Parathyroid adenoma (tissue), 2 donors: ENCODE data around the gene CLPTM1.

Experiments
- H2AFZ ChIP-seq: fragments of 300-600 bp; sonication (generic); one replicate; pipeline ENCODE4 v1.7.0; 2017; ENCODE audit warnings: antibody characterized with exemption, mild to moderate bottlenecking
- H3K27ac ChIP-seq: fragments of 300-600 bp; sonication (generic); one replicate; pipeline ENCODE4 v1.7.0; 2017
- H3K27me3 ChIP-seq: fragments of 300-600 bp; sonication (generic); one replicate; pipeline ENCODE4 v1.7.0; 2017; ENCODE audit warnings: low read length; ENCODE audit not compliant: control insufficient read depth, insufficient read depth
- H3K36me3 ChIP-seq: fragments of 300-600 bp; sonication (generic); one replicate; pipeline ENCODE4 v1.7.0; 2017; ENCODE audit warnings: low read length; ENCODE audit not compliant: control insufficient read depth, insufficient read depth
- H3K4me1 ChIP-seq: fragments of 300-600 bp; sonication (generic); one replicate; pipeline ENCODE4 v1.7.0; 2017; ENCODE audit warnings: control low read depth
- H3K4me2 ChIP-seq: fragments of 300-600 bp; sonication (generic); one replicate; pipeline ENCODE4 v1.7.0; 2017; ENCODE audit warnings: low read length
- H3K4me3 ChIP-seq: fragments of 300-600 bp; sonication (generic); one replicate; pipeline ENCODE4 v1.7.0; 2017; ENCODE audit warnings: low read depth, low read length
- H3K79me2 ChIP-seq: fragments of 300-600 bp; sonication (generic); one replicate; pipeline ENCODE4 v1.7.0; 2017; ENCODE audit warnings: control low read depth
- H3K9ac ChIP-seq: fragments of 300-600 bp; sonication (generic); one replicate; pipeline ENCODE4 v1.7.0; 2017; ENCODE audit warnings: mild to moderate bottlenecking
- H3K9me3 ChIP-seq: fragments of 300-600 bp; sonication (generic); one replicate; pipeline ENCODE4 v1.7.0; 2017; ENCODE audit warnings: low read length; ENCODE audit not compliant: control insufficient read depth
- CTCF ChIP-seq: fragments of 300-600 bp; sonication (generic); IDR thresholded peaks from one replicate; pipeline ENCODE4 v1.7.0; 2017; ENCODE audit warnings: antibody characterized with exemption, mild to moderate bottlenecking
- donor health status: primary hyperparathyroidism.

Gene CLPTM1

GRCh38 chr19:44974857-44975256, 19.7 kb downstream of the CLPTM1 start:
- no peak overlapping the region for H3K27ac ChIP-seq
- no peaks in the 10 kb centered on the region for H3K9me3 ChIP-seq
- H3K9ac ChIP-seq: no peak overlapping the region
- H3K79me2 ChIP-seq: peaks cover 32% of the 10 kb centered on the region
- no peaks in the 10 kb centered on the region for H3K27me3 ChIP-seq
- no peaks in the 10 kb centered on the region for H3K4me1 ChIP-seq
- no peaks in the 10 kb centered on the region for H3K36me3 ChIP-seq
- no peak for TF ChIP-seq CTCF
- no peak overlapping the region for H3K4me2 ChIP-seq
- no peak overlapping the region for H2AFZ ChIP-seq
- H3K4me3 ChIP-seq: no peak overlapping the region

- peaks cover 30% of the 10 kb centered on the region for H3K79me2 ChIP-seq
- no peaks in the 10 kb centered on the region for H3K4me1 ChIP-seq
- no peak overlapping the region for H2AFZ ChIP-seq
- H3K27ac ChIP-seq: no peak overlapping the region
- H3K4me3 ChIP-seq: no peak overlapping the region
- no peak for TF ChIP-seq CTCF
- no peaks in the 10 kb centered on the region for H3K27me3 ChIP-seq
- no peaks in the 10 kb centered on the region for H3K9me3 ChIP-seq
- no peaks in the 10 kb centered on the region for H3K36me3 ChIP-seq
- H3K4me2 ChIP-seq: no peak overlapping the region
- no peak overlapping the region for H3K9ac ChIP-seq
These were observed 20.3 kb downstream of the CLPTM1 start for GRCh38 chr19:44975444-44975843.

GRCh38 chr19:44984005-44984404, 28.8 kb downstream of the CLPTM1 start:
- no peak overlapping the region for H3K4me2 ChIP-seq
- H3K27me3 ChIP-seq: no peaks in the 10 kb centered on the region
- H3K4me1 ChIP-seq: no peaks in the 10 kb centered on the region
- TF ChIP-seq CTCF: no peak
- no peaks in the 10 kb centered on the region for H3K79me2 ChIP-seq
- no peak overlapping the region for H3K9ac ChIP-seq
- H3K36me3 ChIP-seq: no peaks in the 10 kb centered on the region
- no peak overlapping the region for H3K27ac ChIP-seq
- no peak overlapping the region for H2AFZ ChIP-seq
- no peak overlapping the region for H3K4me3 ChIP-seq
- H3K9me3 ChIP-seq: no peaks in the 10 kb centered on the region

GRCh38 chr19:44985445-44985844, 30.3 kb downstream of the CLPTM1 start:
- Histone ChIP-seq H3K4me3 (no peak overlapping the region), H3K27me3 (no peaks in the 10 kb centered on the region), H3K36me3 (no peaks in the 10 kb centered on the region), H3K9me3 (no peaks in the 10 kb centered on the region), H2AFZ (no peak overlapping the region), H3K27ac (no peak overlapping the region), H3K4me2 (no peak overlapping the region), H3K9ac (no peak overlapping the region), H3K4me1 (no peaks in the 10 kb centered on the region), H3K79me2 (no peaks in the 10 kb centered on the region)
- no peak for TF ChIP-seq CTCF

GRCh38 chr19:44986389-44986788, 31.2 kb downstream of the CLPTM1 start:
- Histone ChIP-seq H3K27ac (no peak overlapping the region), H3K79me2 (no peaks in the 10 kb centered on the region), H3K4me1 (no peaks in the 10 kb centered on the region), H3K4me3 (no peak overlapping the region), H3K36me3 (no peaks in the 10 kb centered on the region), H3K27me3 (no peaks in the 10 kb centered on the region), H2AFZ (no peak overlapping the region), H3K9me3 (no peaks in the 10 kb centered on the region), H3K9ac (no peak overlapping the region), H3K4me2 (no peak overlapping the region)
- TF ChIP-seq CTCF: no peak
